C4-2B (cell line): ENCODE results near the gene LRRC47.

ENCODE experiments used
- ZFX ChIP-seq: fragments of 450-650 bp; IDR thresholded peaks from 2 replicates; pipeline ENCODE4 v1.6.1; 2017
- TF ChIP-seq, protein P1 (sequence below): fragments of 450-650 bp; conservative IDR thresholded peaks from 2 replicates; pipeline ENCODE4 v1.5.1; 2017; ENCODE audit warnings: mild to moderate bottlenecking

DNA sequence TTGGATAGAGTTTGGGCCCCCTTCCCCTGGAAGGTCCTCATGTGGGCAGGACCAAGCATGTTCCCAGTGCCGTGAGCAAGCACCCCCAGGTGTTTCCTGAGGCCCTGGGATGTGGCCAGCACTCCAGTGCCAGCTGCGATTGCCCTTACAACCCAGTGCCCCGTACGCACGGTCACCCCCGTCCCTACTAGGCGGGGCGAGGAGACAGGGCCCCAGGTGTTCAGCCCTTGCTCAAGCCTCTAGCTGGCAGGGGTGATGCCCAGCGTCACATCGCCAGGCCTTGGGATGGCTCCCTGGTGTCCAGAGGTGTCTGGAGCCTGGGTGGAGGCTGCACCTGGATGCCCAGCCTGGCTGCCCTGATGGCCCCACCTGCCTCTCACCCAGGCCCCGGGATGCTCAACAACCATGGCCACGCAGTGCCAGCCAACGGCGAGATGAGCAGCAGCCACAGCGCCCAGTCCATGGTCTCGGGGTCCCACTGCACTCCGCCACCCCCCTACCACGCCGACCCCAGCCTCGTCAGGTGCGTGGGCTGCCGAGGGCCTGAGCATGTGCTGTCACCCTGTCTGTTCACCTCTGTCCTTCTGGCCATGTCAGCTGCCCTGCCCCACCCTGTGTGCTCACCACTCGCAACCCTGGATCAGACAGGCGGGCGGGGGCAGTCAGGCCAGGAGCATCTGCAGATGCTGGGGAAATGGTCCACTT, 65.6 kb downstream of the LRRC47 start:
- TF ChIP-seq, protein P1, sequence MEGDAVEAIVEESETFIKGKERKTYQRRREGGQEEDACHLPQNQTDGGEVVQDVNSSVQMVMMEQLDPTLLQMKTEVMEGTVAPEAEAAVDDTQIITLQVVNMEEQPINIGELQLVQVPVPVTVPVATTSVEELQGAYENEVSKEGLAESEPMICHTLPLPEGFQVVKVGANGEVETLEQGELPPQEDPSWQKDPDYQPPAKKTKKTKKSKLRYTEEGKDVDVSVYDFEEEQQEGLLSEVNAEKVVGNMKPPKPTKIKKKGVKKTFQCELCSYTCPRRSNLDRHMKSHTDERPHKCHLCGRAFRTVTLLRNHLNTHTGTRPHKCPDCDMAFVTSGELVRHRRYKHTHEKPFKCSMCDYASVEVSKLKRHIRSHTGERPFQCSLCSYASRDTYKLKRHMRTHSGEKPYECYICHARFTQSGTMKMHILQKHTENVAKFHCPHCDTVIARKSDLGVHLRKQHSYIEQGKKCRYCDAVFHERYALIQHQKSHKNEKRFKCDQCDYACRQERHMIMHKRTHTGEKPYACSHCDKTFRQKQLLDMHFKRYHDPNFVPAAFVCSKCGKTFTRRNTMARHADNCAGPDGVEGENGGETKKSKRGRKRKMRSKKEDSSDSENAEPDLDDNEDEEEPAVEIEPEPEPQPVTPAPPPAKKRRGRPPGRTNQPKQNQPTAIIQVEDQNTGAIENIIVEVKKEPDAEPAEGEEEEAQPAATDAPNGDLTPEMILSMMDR: no peak
- TF ChIP-seq ZFX: no peak
